K562 (cell line): Measurements from ENCODE around the gene FAM89B. TPM values are rescaled to one million over a fixed set of nuclear protein-coding genes. Genes with fewer than 3 reads are reported as not detected.
A peak's percentile ranks its signal among the peaks of the same experiment; 100 is the strongest.

ENCODE experiments used
- ATAC-seq: fragments of 200-7000 bp; cut with Tn5 transposase; 3 replicates; pipeline ENCODE4 v1.9.1; 2020; ENCODE audit warnings: moderate library complexity
- BruUV-seq: library from RNA; stranded (reverse); fragments of 400-500 nt; replicated peaks from 2 replicates; lab custom pipeline; 2021; lab: Mats Ljungman, UMichigan
- CTCF ChIA-PET: fragments of 300-600 bp; formaldehyde crosslinking; extraction: SDS; loops from one replicate; lab custom pipeline; 2021; ENCODE audit warnings: low intra/inter-chr PET ratio; lab: Yijun Ruan, JAX
- POLR2A ChIA-PET: fragments of 300-600, 350-650 bp; sonication (Branson Sonifier 250); formaldehyde crosslinking; extraction: SDS; loops from one replicate; lab custom pipeline; 2021; ENCODE audit warnings: antibody characterized with exemption, inconsistent platforms; lab: Yijun Ruan, JAX
- DNase-seq, 4 experiments: peaks; one replicate each; pipeline versions ENCODE4 v3.0.0 to v3.0.0-alpha.2; 2011 to 2018; ENCODE audit warnings: low spot score in 3 of 4, mixed read lengths in 3 of 4; ENCODE audit errors: extremely low read depth in 1 of 4
- FAIRE-seq: peaks from 2 replicates; lab custom pipeline; 2011; peaks lifted over from hg19 to GRCh38; lab: Jason Lieb, UNC
- H2AFZ ChIP-seq: 2 replicates; pipeline ENCODE4 v1.6.0; 2011; ENCODE audit warnings: low read depth, low read length, control low read depth, inconsistent platforms
- H3K27ac ChIP-seq: fragments of 200-600 bp; 3 replicates; pipeline ENCODE4 v1.8.0; 2011; ENCODE audit warnings: low read depth, mild to moderate bottlenecking, control low read depth, inconsistent platforms, low read length, moderate library complexity, mixed read lengths; ENCODE audit errors: extremely low read depth
- H3K27me3 ChIP-seq, 2 experiments: fragments of 300-600 bp in 1 of 2; 2 replicates in 1 of 2; 3 replicates in 1 of 2; pipeline versions ENCODE4 v1.6.0 to v1.8.0; 2011; ENCODE audit warnings: inconsistent platforms in 2 of 2, low read length in 2 of 2, mild to moderate bottlenecking in 1 of 2, mixed read lengths in 1 of 2, moderate library complexity in 1 of 2; ENCODE audit not compliant: control insufficient read depth in 2 of 2, insufficient read depth in 2 of 2
- H3K36me3 ChIP-seq: fragments of 300-600 bp; 3 replicates; pipeline ENCODE4 v1.8.0; 2011; ENCODE audit warnings: mild to moderate bottlenecking, low read length, inconsistent platforms; ENCODE audit not compliant: control insufficient read depth, insufficient read depth
- H3K4me1 ChIP-seq, 2 experiments: fragments of 200-600 bp in 1 of 2; replicated peaks in 1 of 2; 2 replicates in 1 of 2; 3 replicates in 1 of 2; pipeline versions ENCODE4 v1.5.1 to v1.8.0; 2011; ENCODE audit warnings: inconsistent platforms in 2 of 2, low read length in 2 of 2, mild to moderate bottlenecking in 1 of 2, mixed read lengths in 1 of 2, moderate library complexity in 1 of 2; ENCODE audit not compliant: control insufficient read depth in 2 of 2, insufficient read depth in 2 of 2
- H3K4me2 ChIP-seq: 2 replicates; pipeline ENCODE4 v1.6.1; 2011; ENCODE audit warnings: low read length, control low read depth, inconsistent platforms, mixed read lengths; ENCODE audit not compliant: insufficient read depth
- H3K4me3 ChIP-seq: fragments of 200-600 bp; sonication (generic), shearing (Covaris generic); 2 replicates; pipeline ENCODE4 v1.5.1; 2016; ENCODE audit warnings: control low read depth, inconsistent platforms
- H3K79me2 ChIP-seq: fragments of 200-600 bp; 3 replicates; pipeline ENCODE4 v1.8.0; 2011; ENCODE audit warnings: low read length, inconsistent platforms; ENCODE audit not compliant: control insufficient read depth, insufficient read depth
- H3K9ac ChIP-seq, 2 experiments: 2 replicates each; pipeline versions ENCODE4 v1.6.0 to v1.6.1; 2011; ENCODE audit warnings: low read depth in 2 of 2, low read length in 2 of 2, control low read depth in 1 of 2, inconsistent platforms in 1 of 2, mild to moderate bottlenecking in 1 of 2, mixed read lengths in 1 of 2; ENCODE audit not compliant: insufficient read depth in 1 of 2
- H3K9me1 ChIP-seq: one replicate; pipeline ENCODE4 v1.6.0; 2011; ENCODE audit warnings: inconsistent platforms, mild to moderate bottlenecking, low read length, moderate library complexity; ENCODE audit not compliant: control insufficient read depth, insufficient read depth
- H3K9me3 ChIP-seq: replicated peaks from 2 replicates; pipeline ENCODE4 v1.5.1; 2011; ENCODE audit warnings: low read depth, low read length, inconsistent platforms; ENCODE audit not compliant: control insufficient read depth, insufficient read depth
- H4K20me1 ChIP-seq: replicated peaks from 2 replicates; pipeline ENCODE4 v1.6.1; 2011; ENCODE audit warnings: low read length, inconsistent platforms, mixed read lengths; ENCODE audit not compliant: control insufficient read depth, insufficient read depth
- CBFA2T3 ChIP-seq: fragments of 450-650 bp; IDR thresholded peaks from 2 replicates; pipeline ENCODE4 v1.6.1; 2017
- ELF4 ChIP-seq: fragments of 450-650 bp; formaldehyde crosslinking; IDR thresholded peaks from 2 replicates; pipeline ENCODE4 v1.4.0; 2022; ENCODE audit warnings: missing genetic modification characterization
- EP300 ChIP-seq: IDR thresholded peaks from 2 replicates; pipeline ENCODE4 v1.6.1; 2012; ENCODE audit warnings: low read length, improper control_type of control experiment
- HDAC6 ChIP-seq: IDR thresholded peaks from 2 replicates; pipeline ENCODE4 v1.6.1; 2012; ENCODE audit warnings: low read depth, mild to moderate bottlenecking, control low read depth, inconsistent platforms, low read length, moderate library complexity
- KDM4B ChIP-seq, 2 experiments: fragments of 450-650 bp in 1 of 2; sonication (generic) in 1 of 2; IDR thresholded peaks; 2 replicates each; pipeline ENCODE4 v1.6.1; 2016 to 2017; ENCODE audit warnings: borderline replicate concordance in 2 of 2, antibody characterized with exemption in 1 of 2, low read depth in 1 of 2, mild to moderate bottlenecking in 1 of 2
- KDM5B ChIP-seq: fragments of 200-600 bp; sonication (generic); IDR thresholded peaks from 2 replicates; pipeline ENCODE4 v1.6.1; 2012; ENCODE audit warnings: low read depth, mild to moderate bottlenecking, moderate library complexity, low read length, control low read depth, inconsistent platforms; ENCODE audit not compliant: insufficient replicate concordance
- NR1H2 ChIP-seq: sonication (generic); formaldehyde crosslinking; IDR thresholded peaks from 2 replicates; pipeline ENCODE4 v1.4.0; 2020; ENCODE audit warnings: mild to moderate bottlenecking, missing genetic modification reagents
- TAF1 ChIP-seq: IDR thresholded peaks from 2 replicates; pipeline ENCODE4 v1.6.1; 2011; ENCODE audit warnings: mild to moderate bottlenecking, low read length, moderate library complexity; ENCODE audit not compliant: insufficient read depth, control insufficient read depth, severe bottlenecking; ENCODE audit errors: extremely low read depth
- TEAD1 ChIP-seq, 2 experiments: fragments of 450-650 bp in 1 of 2; sonication (generic) in 1 of 2; formaldehyde crosslinking; IDR thresholded peaks; 2 replicates each; pipeline versions ENCODE4 v1.4.0 to v1.8.0; 2020 to 2022; ENCODE audit warnings: mild to moderate bottlenecking in 2 of 2, missing genetic modification reagents in 1 of 2
- TGIF2 ChIP-seq: sonication (generic); formaldehyde crosslinking; IDR thresholded peaks from 2 replicates; pipeline ENCODE4 v1.8.1; 2022; ENCODE audit warnings: mild to moderate bottlenecking, missing genetic modification reagents, moderate library complexity
- ZNF197 ChIP-seq: fragments of 200-800 bp; sonication (Bioruptor generic); IDR thresholded peaks from 2 replicates; pipeline ENCODE4 v1.6.1; 2016; ENCODE audit warnings: low read depth, missing genetic modification characterization, missing compliant biosample characterization
- ZNF23 ChIP-seq: fragments of 250-450 bp; sonication (Bioruptor Pico); IDR thresholded peaks from 2 replicates; pipeline ENCODE4 v1.4.0; 2020; ENCODE audit warnings: mild to moderate bottlenecking
- WGBS: fragments of 100-300 bp; shearing (Covaris generic); methylation state at CpG from one replicate; pipeline ENCODE4 v1.1.6; 2016; ENCODE audit warnings: low coverage, mixed read lengths; ENCODE audit not compliant: insufficient coverage; ENCODE audit errors: missing lambda C conversion rate; 5-methylcytosine and 5-hydroxymethylcytosine counted together
- in situ Hi-C: fragments of 300-500 bp; cut with MboI; formaldehyde crosslinking; loops from 4 replicates; pipeline ENCODE4 v1.15.0; 2018; ENCODE audit warnings: inconsistent platforms, mixed read lengths
- intact Hi-C: fragments of 100-400 bp; cut with micrococcal nuclease; formaldehyde crosslinking; loops from 2 replicates; pipeline ENCODE4 v1.14.2; 2022
- polyA plus RNA-seq, 8 experiments: library from polyadenylated mRNA; depleted of rRNA in 4 of 8; stranded (reverse) in 5 of 8; unstranded in 3 of 8; fragments of >200 nt; fragmentation: Nextera tagmentation in 2 of 8; fragmentation: Illumina TruSeq in 1 of 8; extraction: Ambion mirVana in 2 of 8; extraction: Trizol in 1 of 8; gene quantifications; 2 replicates each; pipeline versions ENCODE4 v1.2.1 to v1.2.3, GENCODE V29; 2011 to 2014; ENCODE audit warnings: inconsistent platforms in 1 of 8, missing spikeins in 1 of 8
- total RNA-seq, 7 experiments: library from RNA; depleted of rRNA in 6 of 7; stranded (reverse); fragments of >200 nt in 6 of 7; fragmentation: Illumina TruSeq in 2 of 7; extraction: Trizol in 2 of 7; gene quantifications; 2 replicates each; pipeline versions ENCODE4 v1.2.1 to v1.2.3, GENCODE V29; 2011 to 2021; ENCODE audit warnings: low replicate concordance in 1 of 7
- TF ChIP-seq, protein P1 (sequence below): fragments of 250-450 bp; sonication (Bioruptor Pico); IDR thresholded peaks from 2 replicates; pipeline ENCODE4 v1.4.0; 2020; ENCODE audit warnings: mild to moderate bottlenecking, moderate library complexity, borderline replicate concordance
- TF ChIP-seq, protein P2 (sequence below): sonication (generic); formaldehyde crosslinking; IDR thresholded peaks from 2 replicates; pipeline ENCODE4 v1.8.0; 2022; ENCODE audit warnings: mild to moderate bottlenecking, missing genetic modification reagents, borderline replicate concordance
- TF ChIP-seq, protein P3 (sequence below): fragments of 250-450 bp; sonication (Bioruptor Pico); IDR thresholded peaks from 2 replicates; pipeline ENCODE4 v1.8.0; 2021; ENCODE audit warnings: moderate library complexity, mild to moderate bottlenecking, inconsistent platforms

FAM89B gene
- total and polyA plus RNA-seq, 9 of the 15 experiments (the other 6 are each of a cell fraction or from before 2014, with no cell fraction given), result 0.32 to 27.6 (median 11.9) TPM

DNA sequence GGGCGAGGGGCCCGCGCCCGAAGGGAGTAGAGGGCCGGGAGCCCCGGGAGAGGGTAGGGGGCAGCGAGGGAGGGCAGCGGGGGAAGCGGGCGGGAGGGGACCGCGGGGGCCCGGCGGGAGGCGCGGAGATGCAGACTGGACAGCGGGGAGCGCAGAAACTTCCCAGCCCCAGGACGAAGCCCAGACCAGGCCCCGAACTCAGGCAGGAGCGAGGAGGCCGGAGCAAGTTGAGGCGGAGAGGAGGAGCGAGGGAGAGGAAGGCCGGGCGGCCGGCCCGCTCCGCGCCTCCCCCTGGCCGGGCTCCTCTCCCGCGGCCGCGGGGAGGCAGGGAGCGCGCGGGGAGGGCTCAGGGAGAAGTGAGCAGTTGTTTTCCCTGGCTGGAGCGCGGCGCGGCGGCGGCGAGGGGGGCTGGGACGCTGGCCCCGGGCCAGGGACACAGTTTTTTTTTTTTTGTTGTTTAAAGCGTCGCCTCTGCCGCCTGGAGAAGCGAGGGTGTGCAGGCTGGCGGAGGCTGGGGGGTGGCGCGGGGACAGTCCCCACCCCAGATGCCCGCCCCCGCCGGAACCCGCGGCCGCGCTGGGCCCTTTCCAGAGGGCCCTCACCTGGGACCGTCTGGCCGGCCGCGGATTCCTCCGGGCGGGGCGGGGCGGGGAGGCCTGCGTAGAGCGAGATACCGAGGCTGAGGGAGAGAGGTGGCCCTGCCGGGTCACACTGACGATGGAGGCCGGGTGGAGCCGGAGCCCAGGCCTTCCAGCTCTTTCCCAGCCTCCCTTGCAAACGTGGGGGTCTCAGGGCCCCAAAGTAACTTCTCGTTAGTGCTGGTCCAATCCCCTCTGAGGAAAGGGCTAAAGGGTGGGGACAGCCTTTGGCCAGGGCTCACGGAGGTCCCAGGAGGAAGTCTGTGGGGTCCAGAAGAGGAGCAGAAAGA is 14.1 kb upstream of the FAM89B start, which contains the start of gene LTBP3:
TSS of gene LTBP3 (minus strand) at position 358 of the 928 bp plus-strand sequence. CDS start 400 bp downstream, outside the sequence.
- CTCF ChIA-PET, result interaction anchor here (0.7 kb wide), 1 partner anchor 10 kb away, joined by 3 read pairs; no protein-coding TSS in a partner anchor
- Histone ChIP-seq H3K4me1 (peaks cover 54 to 81% of the 10 kb centered on the region in 2 experiments), H3K36me3 (no peaks in the 10 kb centered on the region), H2AFZ (peak within 1 kb of the TSS; percentile 94), H3K4me3 (peak within 1 kb of the TSS; percentile 41), H3K9ac (peak within 1 kb of the TSS; percentile 60 to 91; a peak in 3 of 4 replicates), H3K9me1 (no peaks in the 10 kb centered on the region), H3K79me2 (no peaks in the 10 kb centered on the region), H3K4me2 (peak within 1 kb of the TSS; percentile 62), H3K27ac (peak within 1 kb of the TSS; percentile 68), H3K27me3 (no peaks in the 10 kb centered on the region), H3K9me3 (no peaks in the 10 kb centered on the region), H4K20me1 (no peaks in the 10 kb centered on the region)
- DNase-seq (peak; percentile 85 to 90 (median 88)), ATAC-seq (peak; percentile 87), FAIRE-seq (no peak)
- 8% methylated on average over 9 of the region's 79 CpGs for WGBS
- intact Hi-C loops, result no loop called here
- POLR2A ChIA-PET, result interaction anchor here (0.6 to 3.6 kb wide), 5 partner anchors 13 to 300 kb away, joined by 3 to 22 read pairs (median 3); partner anchors contain the start of genes FAM89B and ZNRD2
- in situ Hi-C loops, result no loop called here
- no TSS peak for BruUV-seq
- TF ChIP-seq, protein P1, sequence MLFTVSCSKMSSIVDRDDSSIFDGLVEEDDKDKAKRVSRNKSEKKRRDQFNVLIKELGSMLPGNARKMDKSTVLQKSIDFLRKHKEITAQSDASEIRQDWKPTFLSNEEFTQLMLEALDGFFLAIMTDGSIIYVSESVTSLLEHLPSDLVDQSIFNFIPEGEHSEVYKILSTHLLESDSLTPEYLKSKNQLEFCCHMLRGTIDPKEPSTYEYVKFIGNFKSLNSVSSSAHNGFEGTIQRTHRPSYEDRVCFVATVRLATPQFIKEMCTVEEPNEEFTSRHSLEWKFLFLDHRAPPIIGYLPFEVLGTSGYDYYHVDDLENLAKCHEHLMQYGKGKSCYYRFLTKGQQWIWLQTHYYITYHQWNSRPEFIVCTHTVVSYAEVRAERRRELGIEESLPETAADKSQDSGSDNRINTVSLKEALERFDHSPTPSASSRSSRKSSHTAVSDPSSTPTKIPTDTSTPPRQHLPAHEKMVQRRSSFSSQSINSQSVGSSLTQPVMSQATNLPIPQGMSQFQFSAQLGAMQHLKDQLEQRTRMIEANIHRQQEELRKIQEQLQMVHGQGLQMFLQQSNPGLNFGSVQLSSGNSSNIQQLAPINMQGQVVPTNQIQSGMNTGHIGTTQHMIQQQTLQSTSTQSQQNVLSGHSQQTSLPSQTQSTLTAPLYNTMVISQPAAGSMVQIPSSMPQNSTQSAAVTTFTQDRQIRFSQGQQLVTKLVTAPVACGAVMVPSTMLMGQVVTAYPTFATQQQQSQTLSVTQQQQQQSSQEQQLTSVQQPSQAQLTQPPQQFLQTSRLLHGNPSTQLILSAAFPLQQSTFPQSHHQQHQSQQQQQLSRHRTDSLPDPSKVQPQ (CRISPR knock-in tag), result no peak
- TF ChIP-seq ZNF197 (CRISPR knock-in tag), result no peak
- no peak for TF ChIP-seq TGIF2 (CRISPR knock-in tag)
- TF ChIP-seq TEAD1 (CRISPR knock-in tag; IDR thresholded peaks at IDR 0.05), result peak; percentile 63 to 75; a peak in 2 of 4 replicates
- TF ChIP-seq, protein P2, sequence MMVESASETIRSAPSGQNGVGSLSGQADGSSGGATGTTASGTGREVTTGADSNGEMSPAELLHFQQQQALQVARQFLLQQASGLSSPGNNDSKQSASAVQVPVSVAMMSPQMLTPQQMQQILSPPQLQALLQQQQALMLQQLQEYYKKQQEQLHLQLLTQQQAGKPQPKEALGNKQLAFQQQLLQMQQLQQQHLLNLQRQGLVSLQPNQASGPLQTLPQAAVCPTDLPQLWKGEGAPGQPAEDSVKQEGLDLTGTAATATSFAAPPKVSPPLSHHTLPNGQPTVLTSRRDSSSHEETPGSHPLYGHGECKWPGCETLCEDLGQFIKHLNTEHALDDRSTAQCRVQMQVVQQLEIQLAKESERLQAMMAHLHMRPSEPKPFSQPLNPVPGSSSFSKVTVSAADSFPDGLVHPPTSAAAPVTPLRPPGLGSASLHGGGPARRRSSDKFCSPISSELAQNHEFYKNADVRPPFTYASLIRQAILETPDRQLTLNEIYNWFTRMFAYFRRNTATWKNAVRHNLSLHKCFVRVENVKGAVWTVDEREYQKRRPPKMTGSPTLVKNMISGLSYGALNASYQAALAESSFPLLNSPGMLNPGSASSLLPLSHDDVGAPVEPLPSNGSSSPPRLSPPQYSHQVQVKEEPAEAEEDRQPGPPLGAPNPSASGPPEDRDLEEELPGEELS (CRISPR knock-in tag), result no peak
- no peak for TF ChIP-seq TAF1
- TF ChIP-seq, protein P3, sequence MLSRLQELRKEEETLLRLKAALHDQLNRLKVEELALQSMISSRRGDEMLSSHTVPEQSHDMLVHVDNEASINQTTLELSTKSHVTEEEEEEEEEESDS, result no peak
- peak; percentile 33 for TF ChIP-seq KDM5B
- no peak for TF ChIP-seq KDM4B (IDR thresholded peaks at IDR 0.05; ENCODE audit: borderline replicate concordance in 2 of 2, low read depth in 1 of 2)
- peak; percentile 50 for TF ChIP-seq CBFA2T3
- no peak for TF ChIP-seq ZNF23 (CRISPR knock-in tag)
- peak; percentile 4; the same call in 1 of the 2 replicates for TF ChIP-seq EP300
- TF ChIP-seq NR1H2, result no peak
- TF ChIP-seq ELF4 (CRISPR knock-in tag), result no peak
- TF ChIP-seq HDAC6, result no peak
